ENCODE data around the gene GNAQ. TPM values are rescaled to one million over a fixed set of nuclear protein-coding genes. Genes with fewer than 3 reads are reported as not detected.

GNAQ gene
- total RNA-seq, 1 experiment from 2014 or later: 48.6 TPM

- H2BK12ac ChIP-seq (ENCODE audit: insufficient read length, low read depth, low read length): no peak overlapping the region
- no peak for TF ChIP-seq CTCF (conservative IDR thresholded peaks at IDR 0.05)
- no peak overlapping the region for H3K56ac ChIP-seq (ENCODE audit: insufficient read length, low read depth, low read length)
- Mint-ChIP-seq H3K9me3 (no peaks in the 10 kb centered on the region), H3K4me3 (no peak overlapping the region), H3K36me3 (ENCODE audit: insufficient read depth in 1 of 3, low read depth in 3 of 3) (no peaks in the 10 kb centered on the region), H3K27ac (no peak overlapping the region), H3K4me1 (peaks cover 35 to 44% of the 10 kb centered on the region in 2 experiments), H3K27me3 (ENCODE audit: low read depth) (no peaks in the 10 kb centered on the region)
- H4K91ac ChIP-seq (ENCODE audit: insufficient read length, low read depth, low read length): no peak overlapping the region
- no CpG with 5 or more reads among the region's 6 CpGs for WGBS (ENCODE audit: extremely low coverage, insufficient read length, low lambda C conversion rate)
- H3K9ac ChIP-seq (ENCODE audit: extremely low read depth, insufficient read length, low read length): no peak overlapping the region
- H3K18ac ChIP-seq (ENCODE audit: insufficient read length, low read depth, low read length): no peak overlapping the region
- no peak overlapping the region for H4K8ac ChIP-seq (replicated peaks; ENCODE audit: insufficient read length, low read depth, low read length)
- H4K20me1 ChIP-seq (ENCODE audit: control insufficient read depth, insufficient read depth, insufficient read length): no peaks in the 10 kb centered on the region
- H3K27ac ChIP-seq (ENCODE audit: insufficient read length, low read depth, low read length): no peak overlapping the region
- no peaks in the 10 kb centered on the region for H3K27me3 ChIP-seq (ENCODE audit: insufficient read depth, low read length)
- no peaks in the 10 kb centered on the region for H3K9me3 ChIP-seq (ENCODE audit: control insufficient read depth, low read depth, low read length)
- H2AK5ac ChIP-seq (ENCODE audit: insufficient read length, low read length): no peak overlapping the region
- H3K79me1 ChIP-seq (ENCODE audit: insufficient read depth, low read depth, low read length, poor library complexity, severe bottlenecking): peaks cover 4% of the 10 kb centered on the region
- no peak overlapping the region for H2BK20ac ChIP-seq (ENCODE audit: low read depth, low read length, poor library complexity, severe bottlenecking)
- no peak overlapping the region for H2AFZ ChIP-seq (ENCODE audit: low read length)
- H3K23me2 ChIP-seq (ENCODE audit: insufficient read length, low read depth, low read length, poor library complexity, severe bottlenecking): no peaks in the 10 kb centered on the region
- no peak overlapping the region for H3K14ac ChIP-seq (ENCODE audit: insufficient read depth, low read length)
- peaks cover 4% of the 10 kb centered on the region; the same call in 1 of the 2 replicates for H3K4me1 ChIP-seq (ENCODE audit: insufficient read depth, low read length)
- no peak overlapping the region for H3K4me2 ChIP-seq (ENCODE audit: insufficient read depth, insufficient read length, low read length)
- no peak overlapping the region for H2BK120ac ChIP-seq (ENCODE audit: low read depth, low read length, poor library complexity, severe bottlenecking)
- H3T11ph ChIP-seq (ENCODE audit: low read length): no peak overlapping the region
- no peak overlapping the region for H2BK15ac ChIP-seq (ENCODE audit: low read depth, low read length)
- H2BK5ac ChIP-seq (ENCODE audit: insufficient read length, low read length): no peak overlapping the region
- H3K79me2 ChIP-seq (ENCODE audit: insufficient read depth, low read length): peaks cover 15% of the 10 kb centered on the region; the same call in 1 of the 2 replicates
- H4K5ac ChIP-seq (ENCODE audit: insufficient read length, low read depth, low read length): no peak overlapping the region
- no peak for DNase-seq
- H3K23ac ChIP-seq (ENCODE audit: insufficient read length, low read depth, low read length): no peak overlapping the region
- no peak overlapping the region for H3K4ac ChIP-seq (ENCODE audit: low read depth, low read length)
Observed at GRCh38 chr9:78014776-78015175, 16.8 kb downstream of the GNAQ start.
